ENCODE measurements around the gene ATP1B3.

The ATP1B3 gene

DNA sequence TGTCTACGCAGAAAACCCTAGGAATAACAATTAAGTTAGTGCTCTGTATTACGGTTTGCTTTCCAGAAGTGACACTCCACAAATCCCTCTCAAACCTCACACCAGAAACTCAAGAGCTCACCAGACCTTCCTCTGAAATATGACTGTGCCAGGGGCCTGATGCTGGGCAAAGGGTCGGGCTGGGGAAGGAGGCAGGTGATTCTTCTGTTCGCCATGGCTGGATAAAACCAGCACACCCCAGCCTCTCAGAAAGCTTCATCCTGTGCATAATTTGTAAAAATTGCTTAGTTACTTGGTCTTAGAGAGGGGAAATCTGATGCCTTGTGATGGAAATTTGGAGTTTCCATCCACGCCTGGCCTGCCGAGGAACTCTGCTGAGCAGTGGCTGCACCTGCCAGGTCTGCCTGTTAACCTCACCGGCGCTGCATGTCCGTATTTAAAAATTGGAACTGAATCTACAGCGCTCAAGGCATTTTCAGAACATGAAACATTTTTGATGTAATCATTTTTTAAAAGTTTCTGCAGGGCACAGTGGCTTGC is 22.7 kb upstream of the ATP1B3 start:
- TF ChIP-seq EZH2 (IDR thresholded peaks at IDR 0.05): no peak
- no peak for TF ChIP-seq POLR2AphosphoS5 (IDR thresholded peaks at IDR 0.05; ENCODE audit: borderline replicate concordance, low read depth, low read length)
- no peak for TF ChIP-seq FOXP2 (optimal IDR thresholded peaks at IDR 0.05; ENCODE audit: control extremely low read depth, extremely low read length, insufficient read depth)
- Histone ChIP-seq H3K9ac (ENCODE audit: insufficient read length) (no peak overlapping the region), H3K9me3 (ENCODE audit: low read depth, low read length) (no peaks in the 10 kb centered on the region), H3K27ac (no peak overlapping the region), H3K4me3 (no peak overlapping the region), H3K36me3 (ENCODE audit: insufficient read depth, low read length) (no peaks in the 10 kb centered on the region)
- no peak for DNase-seq (ENCODE audit: low read depth, low spot score)

DNA sequence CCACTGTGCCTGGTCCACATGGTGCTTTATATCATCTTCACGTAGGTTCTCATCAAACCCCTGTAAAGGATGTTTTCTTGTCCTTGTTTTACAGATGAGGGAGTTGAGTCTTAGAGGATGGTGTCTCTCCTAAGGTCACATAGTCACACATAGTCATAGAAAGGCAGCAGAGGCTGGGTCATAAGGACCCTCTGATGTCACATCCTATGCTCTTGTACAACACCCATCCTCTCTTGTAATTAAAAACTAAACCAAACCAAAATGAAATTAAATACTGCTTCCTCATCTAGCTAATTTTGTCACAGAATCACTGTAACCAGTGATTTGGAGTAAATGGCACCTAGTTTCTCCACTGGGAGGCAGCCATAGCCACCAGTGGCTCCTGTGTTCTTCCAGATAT is 21.8 kb upstream of the ATP1B3 start:
- Histone ChIP-seq H3K27ac (no peak overlapping the region), H3K36me3 (ENCODE audit: insufficient read depth, low read length) (no peaks in the 10 kb centered on the region), H3K9me3 (ENCODE audit: low read depth, low read length) (no peaks in the 10 kb centered on the region), H3K9ac (ENCODE audit: insufficient read length) (no peak overlapping the region), H3K4me3 (no peak overlapping the region)
- DNase-seq (ENCODE audit: low read depth, low spot score): no peak
- TF ChIP-seq EZH2 (IDR thresholded peaks at IDR 0.05): no peak
- TF ChIP-seq POLR2AphosphoS5 (IDR thresholded peaks at IDR 0.05; ENCODE audit: borderline replicate concordance, low read depth, low read length): no peak
- no peak for TF ChIP-seq FOXP2 (optimal IDR thresholded peaks at IDR 0.05; ENCODE audit: control extremely low read depth, extremely low read length, insufficient read depth)

GRCh38 chr3:141858312-141858711 is 18.1 kb upstream of the ATP1B3 start:
- Histone ChIP-seq H3K36me3 (ENCODE audit: insufficient read depth, low read length) (no peaks in the 10 kb centered on the region), H3K9ac (ENCODE audit: insufficient read length) (no peak overlapping the region), H3K9me3 (ENCODE audit: low read depth, low read length) (no peaks in the 10 kb centered on the region), H3K4me3 (no peak overlapping the region), H3K27ac (no peak overlapping the region)
- TF ChIP-seq POLR2AphosphoS5 (IDR thresholded peaks at IDR 0.05; ENCODE audit: borderline replicate concordance, low read depth, low read length) (no peak), FOXP2 (optimal IDR thresholded peaks at IDR 0.05; ENCODE audit: control extremely low read depth, extremely low read length, insufficient read depth) (no peak), EZH2 (IDR thresholded peaks at IDR 0.05) (no peak)
- no peak for DNase-seq (ENCODE audit: low read depth, low spot score)

GRCh38 chr3:141859651-141860050 is 16.8 kb upstream of the ATP1B3 start:
- H3K4me3 ChIP-seq: no peak overlapping the region
- no peak for DNase-seq (ENCODE audit: low read depth, low spot score)
- no peaks in the 10 kb centered on the region for H3K36me3 ChIP-seq (ENCODE audit: insufficient read depth, low read length)
- TF ChIP-seq FOXP2 (optimal IDR thresholded peaks at IDR 0.05; ENCODE audit: control extremely low read depth, extremely low read length, insufficient read depth) (no peak), EZH2 (IDR thresholded peaks at IDR 0.05) (no peak), POLR2AphosphoS5 (IDR thresholded peaks at IDR 0.05; ENCODE audit: borderline replicate concordance, low read depth, low read length) (no peak)
- no peak overlapping the region for H3K9ac ChIP-seq (ENCODE audit: insufficient read length)
- peak overlapping the region; percentile 94 for H3K27ac ChIP-seq
- H3K9me3 ChIP-seq (ENCODE audit: low read depth, low read length): no peaks in the 10 kb centered on the region

GRCh38 chr3:141860086-141860669 is 16.3 kb upstream of the ATP1B3 start:
- DNase-seq (ENCODE audit: low read depth, low spot score): no peak
- Histone ChIP-seq H3K36me3 (ENCODE audit: insufficient read depth, low read length) (no peaks in the 10 kb centered on the region), H3K27ac (peak overlapping the region; percentile 94), H3K9ac (ENCODE audit: insufficient read length) (peak overlapping the region; percentile 41), H3K9me3 (ENCODE audit: low read depth, low read length) (no peaks in the 10 kb centered on the region), H3K4me3 (peak overlapping the region; percentile 56)
- TF ChIP-seq POLR2AphosphoS5 (IDR thresholded peaks at IDR 0.05; ENCODE audit: borderline replicate concordance, low read depth, low read length) (peak; percentile 25; the same call in 1 of the 2 replicates), FOXP2 (optimal IDR thresholded peaks at IDR 0.05; ENCODE audit: control extremely low read depth, extremely low read length, insufficient read depth) (no peak)

DNA sequence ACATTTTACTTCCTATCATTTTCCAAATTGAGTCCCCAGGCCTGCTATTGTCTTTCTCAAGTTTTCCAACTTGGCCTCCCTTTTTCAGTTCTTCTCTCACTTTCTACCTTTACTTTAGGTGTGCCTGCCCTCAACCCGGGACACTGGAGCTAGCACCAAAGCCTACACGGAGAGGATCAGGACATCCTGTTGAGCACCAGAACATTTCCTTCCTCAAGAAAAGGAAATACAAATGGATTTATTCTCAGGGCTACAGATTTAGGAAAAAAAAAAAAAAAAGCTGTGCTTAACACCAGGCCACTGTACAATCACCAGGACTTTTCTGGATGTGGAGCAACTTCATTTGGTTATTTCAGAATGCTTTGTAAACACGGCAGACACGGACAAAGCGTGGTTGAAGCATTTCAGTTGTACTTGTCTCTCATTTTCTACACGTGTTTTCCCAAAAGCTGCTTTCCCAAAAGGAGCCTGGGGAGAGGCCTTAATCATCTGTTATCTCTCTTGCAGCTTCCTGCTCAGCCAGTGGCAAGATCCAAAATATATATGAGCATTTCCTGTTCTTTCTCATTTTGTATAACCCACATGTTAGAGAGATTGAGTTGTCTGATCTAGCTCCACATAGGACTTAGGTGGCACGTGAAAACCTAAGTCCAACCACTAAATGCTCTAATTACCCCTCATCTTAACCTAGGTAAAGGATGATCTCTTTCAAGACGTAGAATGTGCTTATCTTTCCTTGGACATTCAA is 15.5 kb upstream of the ATP1B3 start:
- Histone ChIP-seq H3K4me3 (peak overlapping the region; percentile 56), H3K9me3 (ENCODE audit: low read depth, low read length) (no peaks in the 10 kb centered on the region), H3K9ac (ENCODE audit: insufficient read length) (peak overlapping the region; percentile 41), H3K27ac (peak overlapping the region; percentile 94), H3K36me3 (ENCODE audit: insufficient read depth, low read length) (no peaks in the 10 kb centered on the region)
- TF ChIP-seq FOXP2 (optimal IDR thresholded peaks at IDR 0.05; ENCODE audit: control extremely low read depth, extremely low read length, insufficient read depth) (peak; percentile 82), EZH2 (IDR thresholded peaks at IDR 0.05) (no peak), POLR2AphosphoS5 (IDR thresholded peaks at IDR 0.05; ENCODE audit: borderline replicate concordance, low read depth, low read length) (no peak; the same call in 1 of the 2 replicates)
- peak; percentile 94 for DNase-seq (ENCODE audit: low read depth, low spot score)

GRCh38 chr3:141862279-141862816 is 14.1 kb upstream of the ATP1B3 start:
- Histone ChIP-seq H3K9ac (ENCODE audit: insufficient read length) (no peak overlapping the region), H3K9me3 (ENCODE audit: low read depth, low read length) (no peaks in the 10 kb centered on the region), H3K27ac (no peak overlapping the region), H3K36me3 (ENCODE audit: insufficient read depth, low read length) (no peaks in the 10 kb centered on the region), H3K4me3 (no peak overlapping the region)
- no peak for TF ChIP-seq FOXP2 (optimal IDR thresholded peaks at IDR 0.05; ENCODE audit: control extremely low read depth, extremely low read length, insufficient read depth)
- TF ChIP-seq POLR2AphosphoS5 (IDR thresholded peaks at IDR 0.05; ENCODE audit: borderline replicate concordance, low read depth, low read length): no peak
- no peak for TF ChIP-seq EZH2 (IDR thresholded peaks at IDR 0.05)
- DNase-seq (ENCODE audit: low read depth, low spot score): no peak

GRCh38 chr3:141863491-141863890 is 13.0 kb upstream of the ATP1B3 start:
- no peak overlapping the region for H3K9ac ChIP-seq (ENCODE audit: insufficient read length)
- H3K9me3 ChIP-seq (ENCODE audit: low read depth, low read length): no peaks in the 10 kb centered on the region
- H3K36me3 ChIP-seq (ENCODE audit: insufficient read depth, low read length): no peaks in the 10 kb centered on the region
- no peak for TF ChIP-seq EZH2 (IDR thresholded peaks at IDR 0.05)
- no peak for TF ChIP-seq FOXP2 (optimal IDR thresholded peaks at IDR 0.05; ENCODE audit: control extremely low read depth, extremely low read length, insufficient read depth)
- TF ChIP-seq POLR2AphosphoS5 (IDR thresholded peaks at IDR 0.05; ENCODE audit: borderline replicate concordance, low read depth, low read length): no peak
- peak; percentile 50 for DNase-seq (ENCODE audit: low read depth, low spot score)
- H3K4me3 ChIP-seq: no peak overlapping the region
- peak overlapping the region; percentile 7; the same call in 1 of the 2 replicates for H3K27ac ChIP-seq
